Neural cell (in vitro differentiated cells): ENCODE results near the gene BAZ2A.

Experiments used
- CTCF ChIP-seq: fragments of 450-650 bp; IDR thresholded peaks from 2 replicates; pipeline ENCODE4 v1.5.1; 2014; ENCODE audit warnings: antibody characterized with exemption, mild to moderate bottlenecking, moderate library complexity; ENCODE audit not compliant: poor library complexity, severe bottlenecking
- EP300 ChIP-seq: fragments of 450-650 bp; conservative IDR thresholded peaks from 2 replicates; pipeline ENCODE4 v1.6.1; 2014; ENCODE audit warnings: antibody characterized with exemption, mild to moderate bottlenecking, moderate library complexity; ENCODE audit not compliant: poor library complexity, severe bottlenecking
- EZH2 ChIP-seq: fragments of 200-600, 300-800 bp; shearing (Covaris generic), sonication (generic); IDR thresholded peaks from 2 replicates; pipeline ENCODE4 v1.6.1; 2014; ENCODE audit warnings: antibody characterized with exemption, low read length, borderline replicate concordance, mild to moderate bottlenecking; ENCODE audit not compliant: insufficient read depth, poor library complexity, severe bottlenecking
- MXI1 ChIP-seq: fragments of 450-650 bp; conservative IDR thresholded peaks from 2 replicates; pipeline ENCODE4 v1.6.1; 2014; ENCODE audit warnings: antibody characterized with exemption, mild to moderate bottlenecking; ENCODE audit not compliant: poor library complexity, severe bottlenecking
- POLR2AphosphoS5 ChIP-seq: IDR thresholded peaks from 2 replicates; pipeline ENCODE4 v1.6.1; 2012
- RAD21 ChIP-seq: fragments of 450-650 bp; conservative IDR thresholded peaks from 2 replicates; pipeline ENCODE4 v1.6.1; 2014; ENCODE audit warnings: antibody characterized with exemption, mild to moderate bottlenecking, moderate library complexity
- REST ChIP-seq: IDR thresholded peaks from 2 replicates; pipeline ENCODE4 v1.6.1; 2012; ENCODE audit warnings: borderline replicate concordance
- SMC3 ChIP-seq: fragments of 450-650 bp; conservative IDR thresholded peaks from 2 replicates; pipeline ENCODE4 v1.6.1; 2014; ENCODE audit warnings: antibody characterized with exemption, mild to moderate bottlenecking, moderate library complexity; ENCODE audit not compliant: poor library complexity
- TAF1 ChIP-seq: IDR thresholded peaks from 2 replicates; pipeline ENCODE4 v1.6.1; 2012; ENCODE audit warnings: low read depth

- TF ChIP-seq POLR2AphosphoS5 (no peak), SMC3 (no peak), EP300 (no peak), CTCF (no peak), TAF1 (no peak), EZH2 (no peak), REST (no peak), RAD21 (no peak), MXI1 (no peak)
Observed at GRCh38 chr12:56578983-56579546, 51.1 kb downstream of the BAZ2A start.
